Activated CD8-positive, alpha-beta T cell treated with anti-CD3 and anti-CD28 coated beads, Interleukin-2, amount 10 ng/mL, durations not matched to agents 7 days and 5 days (primary cell): Measurements from ENCODE around the gene DHX58. TPM values are rescaled to one million over a fixed set of nuclear protein-coding genes. Genes with fewer than 3 reads are reported as not detected.

ENCODE experiments used
- total RNA-seq, 2 experiments: library from RNA; stranded (reverse); gene quantifications; one replicate each; pipeline ENCODE4 v1.2.3, GENCODE V29; 2021

The DHX58 gene
- total RNA-seq, 2 experiments from 2014 or later = 71.9 to 72.9 TPM

Other genes starting within 250 kb of the DHX58 start
- 10 to 100 TPM; 12.3 to 13.2 TPM for gene KLHL11, start 247.3 kb downstream of the DHX58 start, total RNA-seq
- 100 to 1,000 TPM; 177 to 185 TPM for gene ACLY, start 193.8 kb downstream of the DHX58 start, total RNA-seq
- gene ODAD4, start 182.1 kb downstream of the DHX58 start, total RNA-seq = under 1 TPM; 0.89 to 0.97 TPM
- 10 to 100 TPM; 93.4 to 94.6 TPM for gene CNP, start 145.9 kb downstream of the DHX58 start, total RNA-seq
- 10 to 100 TPM; 86.1 to 99.8 TPM for gene DNAJC7, start 95.3 kb downstream of the DHX58 start, total RNA-seq
- gene NKIRAS2, start 92.6 kb downstream of the DHX58 start, total RNA-seq = 10 to 100 TPM; 25.7 to 26.2 TPM
- gene C17orf113, start 62.1 kb downstream of the DHX58 start, total RNA-seq = under 1 TPM; 0.16 to 0.24 TPM
- under 1 TPM; 0.23 to 0.47 TPM for gene ZNF385C, start 14.2 kb downstream of the DHX58 start, total RNA-seq
- gene KAT2A, start 8.7 kb upstream of the DHX58 start, total RNA-seq = 10 to 100 TPM; 45.2 to 46.8 TPM
- gene HSPB9, start 10.1 kb upstream of the DHX58 start, total RNA-seq = under 1 TPM; 0.16 to 0.29 TPM
- gene RAB5C, start 42.3 kb upstream of the DHX58 start, total RNA-seq = 100 to 1,000 TPM; 102 to 107 TPM
- under 1 TPM; 0.05 to 0.13 TPM for gene KCNH4, start 68.4 kb upstream of the DHX58 start, total RNA-seq
- gene HCRT, start 72.7 kb upstream of the DHX58 start, total RNA-seq = not detected
- 10 to 100 TPM; 16.6 to 17.2 TPM for gene GHDC, start 81.8 kb upstream of the DHX58 start, total RNA-seq
- gene STAT5B, start 163.7 kb upstream of the DHX58 start, total RNA-seq = 10 to 100 TPM; 92.7 to 94.4 TPM
- gene STAT5A, start 175.8 kb upstream of the DHX58 start, total RNA-seq = 100 to 1,000 TPM; 117 to 119 TPM